HG02623 (cell line): ENCODE measurements around the gene HECW1.

Experiments used
- ATAC-seq: cut with Tn5 transposase; IDR thresholded peaks from one replicate; pipeline ENCODE4 v1.9.1; 2021; ENCODE audit warnings: moderate library complexity; ENCODE audit not compliant: unreplicated experiment

Gene HECW1

GRCh38 chr7:43142703-43143102, 30.3 kb downstream of the HECW1 start:
- no peak for ATAC-seq

- no peak for ATAC-seq
These were observed 31.6 kb downstream of the HECW1 start for GRCh38 chr7:43143918-43144589.

DNA sequence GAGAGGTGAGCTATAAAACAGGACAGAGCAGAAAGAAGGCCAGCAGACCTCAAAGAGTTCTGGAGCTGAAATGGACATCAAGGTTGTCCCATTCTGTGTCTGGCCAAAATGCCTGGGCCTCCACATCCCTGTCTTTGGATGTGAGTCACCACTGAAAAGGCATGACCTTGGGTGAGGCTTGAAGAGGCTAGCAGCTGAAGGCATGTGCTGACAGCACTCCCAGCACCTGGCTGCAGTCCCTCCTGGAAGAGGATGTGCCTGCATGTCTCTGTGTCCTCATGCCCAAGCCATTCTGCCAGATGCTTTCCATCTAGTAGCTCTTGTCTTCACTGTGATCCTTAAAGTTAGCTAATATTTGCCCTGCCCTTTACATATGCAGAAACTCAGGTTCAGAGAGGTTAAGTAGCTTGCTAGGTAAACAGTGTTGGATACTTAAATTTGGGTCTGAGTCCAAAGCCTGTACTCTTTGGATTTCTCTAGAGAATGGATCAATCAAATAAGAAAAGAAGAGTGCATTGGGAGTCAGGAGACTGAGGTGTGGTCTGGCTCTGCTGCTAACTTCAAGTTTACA, 35.8 kb downstream of the HECW1 start:
- no peak for ATAC-seq

DNA sequence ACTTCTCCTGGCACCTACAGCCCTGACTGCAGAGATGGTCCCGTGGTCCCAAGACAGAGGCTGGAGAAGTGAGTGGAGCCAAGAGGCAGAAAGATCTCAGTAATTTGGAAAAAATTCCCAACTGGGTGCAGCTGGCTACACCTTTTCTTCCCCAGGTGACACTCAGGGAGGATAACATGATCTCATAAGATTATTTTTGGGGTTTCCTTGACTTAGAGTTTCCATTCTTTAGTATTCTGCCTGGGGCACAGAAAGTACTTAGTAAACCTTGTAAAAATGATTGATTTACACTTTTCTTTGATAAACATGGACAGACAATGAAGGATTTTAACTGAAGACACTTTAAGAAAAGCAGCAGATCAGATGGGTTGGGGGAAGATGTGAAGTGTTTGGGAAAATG, 38.6 kb downstream of the HECW1 start:
- no peak for ATAC-seq

GRCh38 chr7:43152696-43153095, 40.2 kb downstream of the HECW1 start:
- ATAC-seq, result no peak

- no peak for ATAC-seq
These were observed 43.2 kb downstream of the HECW1 start for GRCh38 chr7:43155636-43156035.

- ATAC-seq, result no peak
These were observed 51.4 kb downstream of the HECW1 start for GRCh38 chr7:43163885-43164284.

DNA sequence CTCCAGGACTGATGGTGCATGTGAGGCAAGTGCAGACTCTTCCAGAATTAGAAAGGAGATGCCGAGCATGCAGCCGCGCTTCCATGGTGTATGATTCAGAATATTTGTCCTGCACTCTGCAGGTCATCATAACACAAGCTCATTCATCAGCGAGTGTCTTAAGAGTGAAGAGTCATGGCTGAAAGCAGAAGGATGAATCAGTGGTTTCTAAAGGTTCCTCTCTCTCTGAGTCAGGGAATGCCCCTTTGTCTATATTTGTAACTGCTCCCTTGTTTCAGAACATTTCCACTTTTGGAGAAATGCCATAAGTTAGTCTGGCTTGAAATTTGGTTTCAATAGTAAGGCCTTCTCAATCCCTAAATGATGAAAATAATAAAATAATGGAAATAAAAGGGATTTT, 52.3 kb downstream of the HECW1 start:
- peak; percentile 94 for ATAC-seq

DNA sequence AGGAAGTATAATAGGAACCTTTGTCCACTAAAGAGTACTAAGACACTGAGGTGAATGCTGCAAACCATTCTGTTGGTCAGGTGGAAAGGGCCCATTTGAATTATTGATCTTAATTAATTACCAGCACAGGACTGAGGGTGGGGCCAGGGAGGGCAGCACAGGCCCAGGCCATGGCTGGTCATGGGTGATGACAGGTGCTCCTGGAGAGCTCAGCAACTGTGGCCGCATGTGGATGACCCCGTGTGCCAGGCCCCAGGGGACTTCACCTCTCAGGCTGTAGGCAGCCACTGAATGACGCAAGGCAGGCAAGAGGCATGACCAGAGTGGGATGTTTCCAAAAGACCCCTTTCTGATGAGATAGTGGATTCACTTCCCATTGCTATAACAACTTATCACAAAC, 54.2 kb downstream of the HECW1 start:
- no peak for ATAC-seq

DNA sequence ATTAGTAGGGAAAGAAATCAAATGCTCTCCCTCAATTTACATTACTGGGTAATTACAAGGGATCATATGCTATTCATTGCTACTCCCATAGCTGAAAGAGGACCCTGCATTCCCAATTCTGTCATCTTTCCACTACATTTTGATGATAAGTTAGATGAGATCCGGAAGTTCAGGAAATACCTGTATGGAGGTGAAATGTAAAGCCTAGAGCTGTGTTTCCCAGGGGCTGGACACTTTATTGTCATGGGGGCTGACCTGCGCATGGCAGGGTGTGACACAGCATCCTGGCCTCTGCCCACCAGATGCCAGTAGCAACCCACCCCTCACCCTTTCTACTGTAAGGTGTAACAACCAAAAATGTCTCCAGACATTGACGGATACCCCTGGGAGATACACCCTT, 56.6 kb downstream of the HECW1 start:
- no peak for ATAC-seq

GRCh38 chr7:43170571-43170970, 58.1 kb downstream of the HECW1 start:
- ATAC-seq, result no peak

DNA sequence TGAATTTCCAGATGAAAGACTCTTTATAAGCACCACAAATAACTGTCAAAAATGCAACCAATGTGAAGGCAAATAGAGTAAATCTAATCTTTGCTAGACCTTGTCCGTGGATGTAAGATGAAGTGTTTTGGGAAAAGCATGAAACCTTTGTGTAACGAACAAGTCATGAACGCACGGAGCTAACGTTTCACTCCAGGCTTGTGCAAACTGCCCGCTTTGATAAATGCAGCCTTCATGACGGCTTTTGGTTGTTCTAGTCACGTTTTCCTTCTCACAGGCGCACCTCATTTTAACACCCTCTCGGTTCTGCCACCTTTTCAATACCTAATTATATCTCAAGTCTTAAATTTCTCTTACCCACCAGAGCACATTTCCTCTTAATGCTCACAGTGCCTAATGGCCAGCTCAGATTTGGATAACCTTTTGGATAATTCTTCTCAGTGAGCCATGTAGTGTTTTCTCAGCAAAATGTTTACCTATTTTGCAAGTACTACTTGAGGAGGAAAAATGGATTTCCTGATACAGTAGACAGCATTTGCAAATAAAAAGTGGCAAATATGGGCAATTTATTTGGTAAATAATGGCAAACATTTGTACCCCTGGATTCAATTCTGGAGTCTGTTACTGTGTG, 63.2 kb downstream of the HECW1 start:
- no peak for ATAC-seq

GRCh38 chr7:43179393-43179792, 66.9 kb downstream of the HECW1 start:
- ATAC-seq, result no peak

DNA sequence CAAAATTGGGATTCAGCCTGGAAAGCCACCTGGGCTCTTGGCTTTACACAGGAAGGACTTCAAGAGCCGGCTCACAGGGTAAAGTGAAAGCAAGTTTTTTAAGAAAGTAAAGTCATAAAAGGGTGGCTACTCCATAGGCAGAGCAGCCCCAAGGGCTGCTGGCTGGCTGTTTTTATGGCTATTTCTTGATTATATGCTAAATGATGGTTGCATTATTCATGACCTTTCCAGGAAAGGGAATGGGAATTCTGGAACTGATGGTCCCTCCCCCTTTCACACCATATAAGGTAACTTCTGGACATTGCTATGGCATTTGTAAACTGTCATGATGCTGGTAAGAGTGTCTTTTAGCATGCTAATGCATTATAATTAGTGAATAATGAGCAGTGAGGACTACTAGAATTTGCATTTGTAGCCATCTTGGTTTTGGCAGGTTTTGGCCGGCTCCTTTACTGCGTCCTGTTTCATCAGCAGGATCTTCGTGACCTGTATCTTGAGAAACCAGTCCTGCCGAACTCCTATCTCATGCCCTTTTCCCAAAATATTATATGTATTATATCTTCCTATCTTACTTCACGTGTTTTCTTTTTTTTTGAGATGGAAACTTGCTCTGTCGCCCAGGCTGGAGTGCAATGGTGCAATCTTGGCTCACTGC, 80.5 kb downstream of the HECW1 start:
- ATAC-seq, result no peak

DNA sequence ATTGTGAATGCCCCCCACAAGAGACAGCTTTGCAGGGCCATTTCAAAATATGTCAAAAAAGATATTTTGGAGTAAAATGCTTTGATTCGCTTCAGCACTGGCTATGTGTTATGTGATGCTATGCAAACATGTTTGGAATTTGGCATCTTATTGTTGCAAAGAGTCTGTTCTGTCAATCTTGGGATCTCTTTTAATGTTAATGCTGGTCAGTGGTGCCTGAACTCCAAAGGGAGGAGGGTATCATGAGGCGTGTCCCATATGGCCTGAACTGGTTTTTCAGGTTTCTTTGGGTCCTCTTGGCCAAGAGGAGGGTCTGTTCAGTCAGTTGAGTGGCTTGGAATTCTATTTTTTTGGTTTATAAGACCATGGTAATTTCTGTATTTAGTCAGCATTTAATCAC, 81.4 kb downstream of the HECW1 start:
- ATAC-seq, result no peak

- no peak for ATAC-seq
These were observed 82.8 kb downstream of the HECW1 start for GRCh38 chr7:43195256-43195655.

GRCh38 chr7:43195768-43196167, 83.3 kb downstream of the HECW1 start:
- no peak for ATAC-seq

- ATAC-seq, result no peak
These were observed 83.9 kb downstream of the HECW1 start for GRCh38 chr7:43196379-43196778.

GRCh38 chr7:43198016-43198415, 85.6 kb downstream of the HECW1 start:
- no peak for ATAC-seq

- no peak for ATAC-seq
These were observed 86.2 kb downstream of the HECW1 start for GRCh38 chr7:43198599-43199090.

DNA sequence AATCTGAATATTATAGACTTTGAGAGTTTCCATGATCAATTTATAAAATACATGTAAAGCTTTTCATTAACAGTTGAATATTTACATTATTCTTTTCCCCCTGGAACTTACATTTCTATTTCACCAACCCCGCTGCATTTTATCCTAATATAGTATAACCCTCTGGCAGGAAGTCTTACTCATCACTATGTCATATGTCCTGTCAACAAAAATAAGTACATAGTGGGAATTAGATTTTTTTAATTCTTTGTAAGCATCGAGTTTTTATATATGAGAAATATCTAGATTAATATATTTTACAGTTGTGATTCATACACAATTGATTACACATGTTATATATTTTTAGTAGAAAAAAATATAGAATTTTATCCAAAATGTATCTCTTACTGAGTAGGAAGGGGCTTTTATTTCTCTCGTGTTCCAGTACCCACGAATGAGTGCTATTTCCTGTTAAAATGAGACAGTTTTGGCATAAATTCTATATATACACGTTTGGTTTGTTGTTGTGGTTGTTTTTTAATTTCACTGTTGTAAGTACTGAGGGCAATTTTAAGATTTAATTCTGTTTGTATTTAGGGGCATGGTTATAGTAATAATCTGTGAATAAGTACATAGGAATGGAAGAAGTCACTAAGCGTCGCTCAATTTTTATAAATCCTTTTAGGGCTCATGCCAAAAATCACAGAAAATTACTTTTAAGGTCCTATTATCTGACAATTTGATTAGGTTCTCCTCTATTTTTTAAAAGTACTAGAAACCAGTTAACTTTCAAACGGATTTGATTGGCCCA, 87.1 kb downstream of the HECW1 start:
- ATAC-seq, result no peak
